ENCODE results near the gene ZBTB21.

ZBTB21 gene

GRCh38 chr21:42009831-42010506, at the start of gene ZBTB21:
TSS of gene ZBTB21 (minus strand) at chr21:42010360. CDS start at chr21:41994095, 16,265 bp downstream.
- Mint-ChIP-seq H3K4me1 (peaks cover 32% of the 10 kb centered on the region), H3K27me3 (no peaks in the 10 kb centered on the region), H3K4me3 (peak within 1 kb of the TSS; percentile 89), H3K27ac (peak within 1 kb of the TSS; percentile 99), H3K9me3 (no peaks in the 10 kb centered on the region), H3K36me3 (peaks cover 11% of the 10 kb centered on the region)

- H3K9me3 Mint-ChIP-seq, result no peaks in the 10 kb centered on the region
- no peaks in the 10 kb centered on the region for H3K27me3 Mint-ChIP-seq
- H3K27ac Mint-ChIP-seq, result peak overlapping the region; percentile 60
- H3K4me3 Mint-ChIP-seq, result no peak overlapping the region
- H3K4me1 Mint-ChIP-seq, result peaks cover 50% of the 10 kb centered on the region
- H3K36me3 Mint-ChIP-seq, result no peaks in the 10 kb centered on the region
These were observed 49.6 kb upstream of the ZBTB21 start for GRCh38 chr21:42059721-42060120.

DNA sequence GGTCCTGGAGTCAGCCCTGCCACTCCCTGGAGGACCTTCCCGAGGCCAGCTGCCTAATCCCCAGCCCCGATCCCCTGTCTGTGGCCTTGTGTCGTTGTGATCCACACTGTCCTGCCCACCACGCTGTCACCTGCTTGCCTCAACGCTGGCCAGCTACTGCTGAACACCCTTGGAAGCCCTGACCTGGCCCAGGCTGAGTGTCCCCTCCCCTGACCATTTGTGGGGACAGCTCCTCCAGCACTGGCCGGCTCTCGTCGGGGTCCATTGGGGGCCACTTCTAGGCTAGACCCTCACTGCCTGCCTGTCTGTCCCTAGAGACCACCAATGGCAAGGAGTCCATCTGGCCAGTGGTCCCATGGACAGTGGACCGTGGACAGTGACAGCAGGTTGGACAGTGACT, 49.0 kb upstream of the ZBTB21 start:
- Mint-ChIP-seq H3K4me1 (peaks cover 45% of the 10 kb centered on the region), H3K9me3 (no peaks in the 10 kb centered on the region), H3K36me3 (no peaks in the 10 kb centered on the region), H3K27me3 (no peaks in the 10 kb centered on the region), H3K4me3 (no peak overlapping the region), H3K27ac (no peak overlapping the region)

- peaks cover 40% of the 10 kb centered on the region for H3K4me1 Mint-ChIP-seq
- H3K9me3 Mint-ChIP-seq, result no peaks in the 10 kb centered on the region
- peak overlapping the region; percentile 4 for H3K27ac Mint-ChIP-seq
- no peaks in the 10 kb centered on the region for H3K36me3 Mint-ChIP-seq
- no peak overlapping the region for H3K4me3 Mint-ChIP-seq
- H3K27me3 Mint-ChIP-seq, result no peaks in the 10 kb centered on the region
These were observed 48.5 kb upstream of the ZBTB21 start for GRCh38 chr21:42058631-42059111.

DNA sequence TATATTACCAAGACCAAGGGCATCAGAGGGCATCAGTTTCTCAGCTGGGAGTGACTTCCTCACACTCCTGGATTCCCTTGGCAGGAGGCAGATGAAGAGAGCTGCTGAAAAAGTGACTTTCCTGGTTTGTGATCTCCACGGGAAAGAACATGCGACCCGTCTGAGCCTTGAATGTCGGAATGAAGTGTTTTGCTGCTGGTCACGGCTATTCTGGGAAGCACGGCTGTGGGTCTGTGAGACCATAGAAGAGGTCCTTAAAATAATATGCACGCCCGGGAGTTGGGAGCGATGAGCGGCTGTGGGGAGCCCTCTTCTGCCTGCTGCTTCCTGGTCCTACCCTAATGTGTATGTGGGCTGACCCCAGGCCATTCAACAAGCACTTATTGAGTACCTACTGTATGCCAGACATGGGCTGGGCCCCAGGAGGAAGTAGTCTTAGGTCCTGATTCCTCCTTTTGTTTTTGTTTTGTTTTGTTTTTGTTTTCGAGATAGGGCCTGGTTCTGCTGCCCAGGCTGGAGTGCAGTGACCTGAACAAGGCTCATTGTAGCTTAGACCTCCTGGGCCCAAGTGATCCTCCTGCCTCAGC, 47.8 kb upstream of the ZBTB21 start:
- Mint-ChIP-seq H3K27ac (no peak overlapping the region), H3K36me3 (no peaks in the 10 kb centered on the region), H3K4me1 (peaks cover 33% of the 10 kb centered on the region), H3K27me3 (no peaks in the 10 kb centered on the region), H3K9me3 (no peaks in the 10 kb centered on the region), H3K4me3 (no peak overlapping the region)

DNA sequence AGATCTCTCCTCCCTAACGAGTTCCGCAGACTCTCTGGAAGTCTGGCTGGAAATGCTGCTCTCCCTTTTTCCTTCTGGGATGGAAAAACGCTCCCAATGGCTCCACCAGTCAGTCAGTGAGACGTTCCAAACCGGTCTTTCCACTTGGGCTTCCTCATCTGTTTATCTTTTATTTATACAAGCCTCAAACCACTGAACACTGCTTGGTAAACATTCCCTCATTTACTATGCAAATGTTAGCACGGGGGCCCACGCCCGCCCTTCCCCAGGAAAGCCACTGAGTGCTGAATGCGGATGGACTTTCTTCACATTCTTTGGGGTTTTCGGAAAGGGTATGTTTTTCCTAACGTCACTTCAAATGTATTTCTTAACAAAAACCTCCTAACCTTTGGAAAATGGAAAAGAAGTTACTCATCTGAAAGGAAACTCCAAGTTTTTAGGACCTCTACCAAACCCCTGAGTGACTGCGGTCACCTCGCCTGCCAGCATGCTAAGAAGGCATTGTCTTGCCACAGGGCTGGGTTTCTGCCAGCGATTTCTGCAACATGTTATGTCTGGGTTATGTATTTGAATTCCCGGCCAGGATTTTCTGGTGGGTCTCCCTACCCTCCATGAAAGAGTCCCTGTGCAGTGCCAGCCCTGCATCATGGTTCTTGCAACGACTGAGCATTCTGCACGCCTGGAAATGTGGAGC, 47.0 kb upstream of the ZBTB21 start:
- Mint-ChIP-seq H3K9me3 (no peaks in the 10 kb centered on the region), H3K4me3 (no peak overlapping the region), H3K27me3 (no peaks in the 10 kb centered on the region), H3K27ac (no peak overlapping the region), H3K36me3 (no peaks in the 10 kb centered on the region), H3K4me1 (peaks cover 25% of the 10 kb centered on the region)

DNA sequence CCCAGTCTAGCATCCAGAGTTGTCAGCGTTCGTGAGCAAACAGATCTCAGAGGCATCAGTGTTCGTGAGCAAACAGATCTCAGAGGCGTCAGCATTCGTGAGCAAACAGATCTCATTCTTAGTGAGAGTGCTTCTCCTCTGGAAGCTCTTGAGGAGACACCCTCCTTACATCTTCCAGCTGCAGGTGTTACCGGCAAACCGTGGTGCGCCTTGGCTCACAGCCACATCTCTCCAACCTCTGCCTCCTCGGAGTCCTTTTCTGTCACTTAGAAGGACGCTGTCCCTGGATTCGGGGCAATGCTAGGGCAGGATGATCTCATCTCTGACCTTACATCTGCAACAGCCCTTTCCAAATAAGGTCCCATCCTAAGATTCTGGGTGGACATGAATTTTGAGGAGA, 46.3 kb upstream of the ZBTB21 start:
- H3K9me3 Mint-ChIP-seq, result no peaks in the 10 kb centered on the region
- H3K36me3 Mint-ChIP-seq, result no peaks in the 10 kb centered on the region
- no peaks in the 10 kb centered on the region for H3K27me3 Mint-ChIP-seq
- no peak overlapping the region for H3K27ac Mint-ChIP-seq
- H3K4me1 Mint-ChIP-seq, result peaks cover 21% of the 10 kb centered on the region
- H3K4me3 Mint-ChIP-seq, result no peak overlapping the region

DNA sequence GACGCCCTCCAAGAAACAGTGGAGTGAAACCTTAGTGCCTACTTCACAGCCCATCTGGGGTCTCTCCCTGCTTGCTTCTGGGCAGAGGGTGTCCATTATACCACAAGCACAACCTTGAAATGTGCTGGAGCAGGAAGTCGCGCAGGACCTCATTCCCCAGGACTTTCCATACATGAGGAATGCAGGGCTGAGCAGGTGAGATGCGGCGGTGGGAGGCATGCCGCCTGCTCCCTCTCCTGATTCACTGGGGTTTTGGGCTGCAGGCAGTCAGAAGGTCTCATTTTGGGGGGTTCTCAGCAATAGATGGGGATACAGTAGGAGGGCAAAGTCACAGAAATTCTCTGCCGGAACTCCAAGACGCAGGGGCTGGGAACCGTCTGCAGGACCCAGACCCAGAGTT, 45.3 kb upstream of the ZBTB21 start:
- H3K27me3 Mint-ChIP-seq, result no peaks in the 10 kb centered on the region
- no peak overlapping the region for H3K27ac Mint-ChIP-seq
- no peaks in the 10 kb centered on the region for H3K9me3 Mint-ChIP-seq
- H3K36me3 Mint-ChIP-seq, result no peaks in the 10 kb centered on the region
- no peak overlapping the region for H3K4me3 Mint-ChIP-seq
- peaks cover 11% of the 10 kb centered on the region for H3K4me1 Mint-ChIP-seq

DNA sequence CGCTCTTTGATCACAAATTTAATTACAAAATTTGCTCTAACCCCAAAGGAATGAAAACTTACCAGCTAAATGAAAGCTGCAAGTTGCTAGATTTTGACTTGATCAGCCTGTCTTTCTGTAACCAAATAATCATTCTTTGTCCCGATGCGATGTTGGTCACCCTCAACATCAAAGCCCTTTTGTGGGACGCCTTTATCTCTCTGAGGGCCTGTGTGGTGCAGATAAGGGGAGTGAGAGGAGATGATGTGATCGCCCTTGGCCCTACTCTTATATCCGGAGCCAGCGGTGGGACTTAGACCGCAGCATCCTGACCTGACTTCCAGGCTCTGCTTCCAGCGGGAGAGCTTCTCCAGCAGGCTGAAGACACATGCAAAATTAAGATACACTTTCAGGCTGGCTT, 41.6 kb upstream of the ZBTB21 start:
- no peak overlapping the region for H3K27ac Mint-ChIP-seq
- H3K9me3 Mint-ChIP-seq, result no peaks in the 10 kb centered on the region
- H3K4me3 Mint-ChIP-seq, result no peak overlapping the region
- H3K4me1 Mint-ChIP-seq, result peaks cover 6% of the 10 kb centered on the region
- no peaks in the 10 kb centered on the region for H3K36me3 Mint-ChIP-seq
- H3K27me3 Mint-ChIP-seq, result no peaks in the 10 kb centered on the region

DNA sequence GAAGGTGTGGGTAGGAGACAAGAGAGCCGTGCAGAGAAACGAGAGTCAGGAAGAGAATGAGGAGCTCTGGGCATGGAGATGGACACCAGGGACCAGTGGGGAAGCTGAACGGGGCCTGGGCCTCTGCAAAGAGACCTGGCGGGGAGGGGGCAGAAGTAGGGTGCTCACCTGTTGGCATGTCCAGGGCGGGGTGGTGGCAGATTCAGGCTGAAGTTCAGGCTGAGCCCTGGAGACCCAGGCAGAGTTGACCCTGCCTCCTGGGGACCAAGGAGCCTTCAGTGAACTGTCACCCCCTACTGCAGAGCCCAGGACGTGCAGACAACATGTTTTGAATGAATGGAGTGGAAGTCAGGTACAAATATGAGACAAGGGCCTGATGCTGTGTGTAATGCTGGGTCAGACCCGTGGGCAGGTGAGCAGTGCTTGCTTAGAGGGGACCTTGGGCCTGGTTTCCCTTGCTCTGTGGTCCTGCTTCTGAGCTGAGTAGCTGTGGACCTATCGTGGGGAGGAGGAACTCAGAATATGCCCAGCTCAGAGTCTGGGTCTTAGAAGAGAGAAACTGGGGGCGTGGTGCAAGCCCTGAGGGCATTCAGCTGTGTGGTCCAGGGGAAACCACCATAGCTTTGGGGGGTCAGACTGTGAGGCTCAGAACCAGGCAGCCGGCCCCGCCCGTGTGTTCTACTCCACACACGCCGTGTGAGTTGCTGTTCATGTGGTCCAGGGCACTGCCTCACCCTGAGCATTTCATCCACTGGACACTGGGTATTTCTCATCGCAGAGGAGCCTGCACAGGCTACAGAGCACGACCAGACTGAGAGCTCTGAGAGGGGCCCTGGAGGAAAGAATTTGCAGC, 39.6 kb upstream of the ZBTB21 start:
- Mint-ChIP-seq H3K27ac (no peak overlapping the region), H3K27me3 (no peaks in the 10 kb centered on the region), H3K4me3 (no peak overlapping the region), H3K9me3 (no peaks in the 10 kb centered on the region), H3K4me1 (peaks cover 3% of the 10 kb centered on the region), H3K36me3 (no peaks in the 10 kb centered on the region)

- Mint-ChIP-seq H3K9me3 (no peaks in the 10 kb centered on the region), H3K4me3 (no peak overlapping the region), H3K27ac (no peak overlapping the region), H3K27me3 (no peaks in the 10 kb centered on the region), H3K4me1 (peaks cover 3% of the 10 kb centered on the region), H3K36me3 (no peaks in the 10 kb centered on the region)
These were observed 38.9 kb upstream of the ZBTB21 start for GRCh38 chr21:42048870-42049577.

GRCh38 chr21:42047821-42048613, 37.9 kb upstream of the ZBTB21 start:
- H3K9me3 Mint-ChIP-seq, result no peaks in the 10 kb centered on the region

GRCh38 chr21:42044871-42045495, 34.8 kb upstream of the ZBTB21 start:
- Mint-ChIP-seq H3K4me1 (no peaks in the 10 kb centered on the region), H3K27me3 (no peaks in the 10 kb centered on the region), H3K36me3 (no peaks in the 10 kb centered on the region), H3K27ac (no peak overlapping the region), H3K4me3 (no peak overlapping the region), H3K9me3 (no peaks in the 10 kb centered on the region)

More at GRCh38 chr21:42047821-42048613, 37.9 kb upstream of the ZBTB21 start:
- Mint-ChIP-seq H3K4me1 (peaks cover 3% of the 10 kb centered on the region), H3K36me3 (no peaks in the 10 kb centered on the region), H3K4me3 (no peak overlapping the region), H3K27me3 (no peaks in the 10 kb centered on the region), H3K27ac (no peak overlapping the region)

DNA sequence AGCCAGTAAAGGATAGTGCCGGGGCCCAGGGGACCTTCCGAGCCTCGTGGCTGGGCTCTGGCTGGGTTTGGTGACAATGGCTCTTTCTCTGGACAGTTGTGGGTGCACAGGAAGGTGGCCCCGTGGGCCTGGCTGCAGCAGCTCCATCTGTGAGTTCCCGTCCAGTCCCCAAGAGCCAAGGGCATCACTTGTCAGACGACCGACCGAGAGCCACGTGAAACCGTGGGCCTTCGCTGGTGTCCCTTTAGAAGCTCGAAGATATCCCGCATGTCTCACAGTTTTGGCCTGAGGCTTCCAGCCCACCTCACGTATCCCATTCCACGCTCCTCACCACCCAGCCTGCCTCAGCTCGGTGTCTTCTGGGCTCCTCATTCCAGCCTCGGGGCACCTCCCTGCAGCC, 33.8 kb upstream of the ZBTB21 start:
- Mint-ChIP-seq H3K36me3 (no peaks in the 10 kb centered on the region), H3K27me3 (no peaks in the 10 kb centered on the region), H3K9me3 (no peaks in the 10 kb centered on the region), H3K27ac (peak overlapping the region; percentile 30), H3K4me3 (no peak overlapping the region), H3K4me1 (no peaks in the 10 kb centered on the region)

Measured in activated naive CD4-positive, alpha-beta T cell treated with anti-CD3 and anti-CD28 coated beads, Interleukin-2, amount 50 U/mL, for 24 hours (primary cell).